Measurements from ENCODE around the gene HAO1.

GRCh38 chr20:7912551-7912950 is 27.7 kb downstream of the HAO1 start:
- TF ChIP-seq CTCF (conservative IDR thresholded peaks at IDR 0.05; ENCODE audit: low read length) (no peak), EZH2phosphoT487 (IDR thresholded peaks at IDR 0.05; ENCODE audit: borderline replicate concordance, low read depth, low read length) (no peak)

All from OCI-LY7 (cell line).